Liver (tissue), 9 donors: ENCODE results near the gene RBPJ. TPM values are rescaled to one million over a fixed set of nuclear protein-coding genes. Genes with fewer than 3 reads are reported as not detected.

Experiments used
- DNase-seq: peaks from one replicate; pipeline ENCODE4 v3.0.0-alpha.2; 2017; ENCODE audit warnings: low spot score
- H3K27ac ChIP-seq, 2 donors: one replicate each; pipeline ENCODE4 v1.7.0; 2013; ENCODE audit warnings: inconsistent platforms in 2 of 2, low read length in 2 of 2, control low read depth in 1 of 2, low read depth in 1 of 2, mild to moderate bottlenecking in 1 of 2
- H3K27me3 ChIP-seq, 4 donors: one replicate each; pipeline versions ENCODE4 v1.6.1 to v1.7.0; 2013; ENCODE audit warnings: low read length in 3 of 4, inconsistent platforms in 1 of 4, mild to moderate bottlenecking in 1 of 4, moderate library complexity in 1 of 4; ENCODE audit not compliant: control insufficient read depth in 4 of 4, insufficient read depth in 4 of 4
- H3K36me3 ChIP-seq, 4 donors: one replicate each; pipeline versions ENCODE4 v1.6.1 to v1.7.0; 2013; ENCODE audit warnings: low read length in 3 of 4, mild to moderate bottlenecking in 3 of 4, low read depth in 1 of 4, moderate library complexity in 1 of 4; ENCODE audit not compliant: control insufficient read depth in 4 of 4, insufficient read depth in 3 of 4
- H3K4me1 ChIP-seq, 4 donors: one replicate each; pipeline versions ENCODE4 v1.6.1 to v1.7.0; 2013; ENCODE audit warnings: low read length in 3 of 4, mild to moderate bottlenecking in 3 of 4, moderate library complexity in 1 of 4; ENCODE audit not compliant: control insufficient read depth in 4 of 4, insufficient read depth in 4 of 4
- H3K4me3 ChIP-seq, 3 donors: one replicate each; pipeline versions ENCODE4 v1.6.1 to v1.7.0; 2013; ENCODE audit warnings: low read length in 3 of 3, control low read depth in 1 of 3, low read depth in 1 of 3, mild to moderate bottlenecking in 1 of 3
- H3K9ac ChIP-seq, 2 donors: one replicate each; pipeline ENCODE4 v1.7.0; 2013; ENCODE audit warnings: low read length in 2 of 2, mild to moderate bottlenecking in 2 of 2, moderate library complexity in 2 of 2, control low read depth in 1 of 2, low read depth in 1 of 2
- H3K9me3 ChIP-seq, 4 donors: one replicate each; pipeline versions ENCODE4 v1.6.1 to v1.7.0; 2013; ENCODE audit warnings: low read length in 3 of 4; ENCODE audit not compliant: control insufficient read depth in 4 of 4
- EGR1 ChIP-seq, 2 donors: IDR thresholded peaks; 2 replicates each; pipeline ENCODE4 v1.6.1; 2016 to 2018; ENCODE audit warnings: antibody characterized with exemption in 2 of 2, low read depth in 2 of 2
- FOXA1 ChIP-seq: IDR thresholded peaks from 2 replicates; pipeline ENCODE4 v1.6.1; 2016; ENCODE audit warnings: antibody characterized with exemption
- FOXA2 ChIP-seq: IDR thresholded peaks from 2 replicates; pipeline ENCODE4 v1.6.1; 2016; ENCODE audit warnings: antibody characterized with exemption
- GABPA ChIP-seq, 2 donors: IDR thresholded peaks in 1 of 2; conservative IDR thresholded peaks in 1 of 2; 2 replicates each; pipeline ENCODE4 v1.6.1; 2016; ENCODE audit warnings: antibody characterized with exemption in 2 of 2, mild to moderate bottlenecking in 1 of 2, moderate library complexity in 1 of 2
- HNF4A ChIP-seq, 2 donors: conservative IDR thresholded peaks; 2 replicates each; pipeline ENCODE4 v1.6.1; 2016; ENCODE audit warnings: antibody characterized with exemption in 2 of 2, mild to moderate bottlenecking in 2 of 2
- HNF4G ChIP-seq: IDR thresholded peaks from 2 replicates; pipeline ENCODE4 v1.6.1; 2016; ENCODE audit warnings: antibody characterized with exemption
- JUND ChIP-seq, 2 donors: IDR thresholded peaks; 2 replicates each; pipeline ENCODE4 v1.6.1; 2016; ENCODE audit warnings: antibody characterized with exemption in 2 of 2
- NR2F2 ChIP-seq: IDR thresholded peaks from 2 replicates; pipeline ENCODE4 v1.6.1; 2016; ENCODE audit warnings: antibody characterized with exemption
- RAD21 ChIP-seq, 2 donors: IDR thresholded peaks; 2 replicates each; pipeline ENCODE4 v1.6.1; 2016; ENCODE audit warnings: antibody characterized with exemption in 2 of 2, mild to moderate bottlenecking in 2 of 2
- RXRA ChIP-seq, 2 donors: IDR thresholded peaks; 2 replicates each; pipeline ENCODE4 v1.6.1; 2017 to 2018; ENCODE audit warnings: antibody characterized with exemption in 2 of 2, mild to moderate bottlenecking in 1 of 2
- SP1 ChIP-seq: IDR thresholded peaks from 2 replicates; pipeline ENCODE4 v1.6.1; 2018; ENCODE audit warnings: antibody characterized with exemption, mild to moderate bottlenecking
- TAF1 ChIP-seq: conservative IDR thresholded peaks from 2 replicates; pipeline ENCODE4 v1.6.1; 2016; ENCODE audit warnings: antibody characterized with exemption, mild to moderate bottlenecking
- YY1 ChIP-seq: IDR thresholded peaks from 2 replicates; pipeline ENCODE4 v1.6.1; 2016; ENCODE audit warnings: antibody characterized with exemption, mild to moderate bottlenecking
- WGBS: extraction: QIAGEN DNeasy Blood & Tissue Kit; methylation state at CpG from one replicate; pipeline ENCODE4 v1.1.7; 2013; 5-methylcytosine and 5-hydroxymethylcytosine counted together
- polyA plus RNA-seq, 2 donors: library from polyadenylated mRNA; stranded (reverse) in 1 of 2; unstranded in 1 of 2; fragments of 200-250 nt in 1 of 2; fragments of >200 nt in 1 of 2; fragmentation: Nextera tagmentation in 1 of 2; extraction: Ambion mirVana in 1 of 2; gene quantifications; one replicate each; pipeline versions ENCODE4 v1.2.1 to v1.2.3, GENCODE V29; 2013 to 2015
- total RNA-seq, 2 donors: library from RNA; depleted of rRNA; stranded (reverse); fragments of >200 nt; gene quantifications; one replicate each; pipeline ENCODE4 v1.2.3, GENCODE V29; 2014
- TF ChIP-seq, protein P1 (sequence below): fragments of 150-350 bp; IDR thresholded peaks from 2 replicates; pipeline ENCODE4 v1.5.1; 2017; ENCODE audit warnings: improper control_type of control experiment, low read depth, low read length; ENCODE audit not compliant: missing input control
- TF ChIP-seq, protein P2 (sequence below): IDR thresholded peaks from 2 replicates; pipeline ENCODE4 v1.6.1; 2016; ENCODE audit warnings: antibody characterized with exemption, mild to moderate bottlenecking
- TF ChIP-seq, protein P3 (sequence below): IDR thresholded peaks from 2 replicates; pipeline ENCODE4 v1.6.1; 2016; ENCODE audit warnings: antibody characterized with exemption
- TF ChIP-seq, protein P4 (sequence below): IDR thresholded peaks from 2 replicates; pipeline ENCODE4 v1.6.1; 2016; ENCODE audit warnings: antibody characterized with exemption
- TF ChIP-seq, protein P5 (sequence below): IDR thresholded peaks from 2 replicates; pipeline ENCODE4 v1.6.1; 2016; ENCODE audit warnings: antibody characterized with exemption
- donor health status: healthy.
- donor health status: healthy.
- donor health status: healthy.
- donor health status: healthy.
- donor health status: healthy.

RBPJ gene
- total and polyA plus RNA-seq, 4 donors, result 8.0 to 32.2 (median 22.9) TPM

DNA sequence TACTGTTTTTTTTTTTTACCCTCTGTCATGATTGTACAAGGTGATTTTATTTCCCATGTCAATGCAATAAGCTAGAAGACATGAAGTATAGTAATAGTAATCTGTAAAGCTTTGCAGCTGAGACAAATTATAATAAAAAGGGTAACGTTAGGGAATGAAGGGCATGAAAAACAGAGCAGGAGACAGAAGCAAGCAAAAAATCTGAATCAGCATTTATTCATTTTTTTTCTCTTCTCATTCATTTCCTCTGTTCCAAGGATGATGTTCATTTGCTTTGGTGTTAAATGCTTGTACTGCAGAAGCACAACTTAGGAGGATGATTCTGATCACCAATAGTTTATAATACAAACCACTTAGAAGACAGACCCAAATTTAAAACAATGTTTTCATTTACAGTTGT is 105.1 kb downstream of the RBPJ start:
- Histone ChIP-seq H3K9ac (no peak overlapping the region), H3K9me3 (no peaks in the 10 kb centered on the region), H3K27me3 (no peaks in the 10 kb centered on the region), H3K36me3 (peaks cover 5 to 26% (median 20%) of the 10 kb centered on the region in 4 donors), H3K27ac (no peak overlapping the region), H3K4me1 (no peaks in the 10 kb centered on the region), H3K4me3 (no peak overlapping the region)
- WGBS, result 89% methylated on average over 1 of the region's 1 CpG
- DNase-seq, result no peak
- TF ChIP-seq HNF4A (conservative IDR thresholded peaks at IDR 0.05), result no peak
- TF ChIP-seq, protein P1, sequence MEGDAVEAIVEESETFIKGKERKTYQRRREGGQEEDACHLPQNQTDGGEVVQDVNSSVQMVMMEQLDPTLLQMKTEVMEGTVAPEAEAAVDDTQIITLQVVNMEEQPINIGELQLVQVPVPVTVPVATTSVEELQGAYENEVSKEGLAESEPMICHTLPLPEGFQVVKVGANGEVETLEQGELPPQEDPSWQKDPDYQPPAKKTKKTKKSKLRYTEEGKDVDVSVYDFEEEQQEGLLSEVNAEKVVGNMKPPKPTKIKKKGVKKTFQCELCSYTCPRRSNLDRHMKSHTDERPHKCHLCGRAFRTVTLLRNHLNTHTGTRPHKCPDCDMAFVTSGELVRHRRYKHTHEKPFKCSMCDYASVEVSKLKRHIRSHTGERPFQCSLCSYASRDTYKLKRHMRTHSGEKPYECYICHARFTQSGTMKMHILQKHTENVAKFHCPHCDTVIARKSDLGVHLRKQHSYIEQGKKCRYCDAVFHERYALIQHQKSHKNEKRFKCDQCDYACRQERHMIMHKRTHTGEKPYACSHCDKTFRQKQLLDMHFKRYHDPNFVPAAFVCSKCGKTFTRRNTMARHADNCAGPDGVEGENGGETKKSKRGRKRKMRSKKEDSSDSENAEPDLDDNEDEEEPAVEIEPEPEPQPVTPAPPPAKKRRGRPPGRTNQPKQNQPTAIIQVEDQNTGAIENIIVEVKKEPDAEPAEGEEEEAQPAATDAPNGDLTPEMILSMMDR, result no peak
- TF ChIP-seq EGR1 (IDR thresholded peaks at IDR 0.05; ENCODE audit: low read depth in 2 of 2), result no peak
- TF ChIP-seq JUND (IDR thresholded peaks at IDR 0.05), result no peak
- no peak for TF ChIP-seq NR2F2
- no peak for TF ChIP-seq GABPA (IDR thresholded peaks at IDR 0.05 in 1 of 2, conservative IDR thresholded peaks at IDR 0.05 in 1 of 2)
- TF ChIP-seq TAF1, result no peak
- no peak for TF ChIP-seq HNF4G
- TF ChIP-seq, protein P2, sequence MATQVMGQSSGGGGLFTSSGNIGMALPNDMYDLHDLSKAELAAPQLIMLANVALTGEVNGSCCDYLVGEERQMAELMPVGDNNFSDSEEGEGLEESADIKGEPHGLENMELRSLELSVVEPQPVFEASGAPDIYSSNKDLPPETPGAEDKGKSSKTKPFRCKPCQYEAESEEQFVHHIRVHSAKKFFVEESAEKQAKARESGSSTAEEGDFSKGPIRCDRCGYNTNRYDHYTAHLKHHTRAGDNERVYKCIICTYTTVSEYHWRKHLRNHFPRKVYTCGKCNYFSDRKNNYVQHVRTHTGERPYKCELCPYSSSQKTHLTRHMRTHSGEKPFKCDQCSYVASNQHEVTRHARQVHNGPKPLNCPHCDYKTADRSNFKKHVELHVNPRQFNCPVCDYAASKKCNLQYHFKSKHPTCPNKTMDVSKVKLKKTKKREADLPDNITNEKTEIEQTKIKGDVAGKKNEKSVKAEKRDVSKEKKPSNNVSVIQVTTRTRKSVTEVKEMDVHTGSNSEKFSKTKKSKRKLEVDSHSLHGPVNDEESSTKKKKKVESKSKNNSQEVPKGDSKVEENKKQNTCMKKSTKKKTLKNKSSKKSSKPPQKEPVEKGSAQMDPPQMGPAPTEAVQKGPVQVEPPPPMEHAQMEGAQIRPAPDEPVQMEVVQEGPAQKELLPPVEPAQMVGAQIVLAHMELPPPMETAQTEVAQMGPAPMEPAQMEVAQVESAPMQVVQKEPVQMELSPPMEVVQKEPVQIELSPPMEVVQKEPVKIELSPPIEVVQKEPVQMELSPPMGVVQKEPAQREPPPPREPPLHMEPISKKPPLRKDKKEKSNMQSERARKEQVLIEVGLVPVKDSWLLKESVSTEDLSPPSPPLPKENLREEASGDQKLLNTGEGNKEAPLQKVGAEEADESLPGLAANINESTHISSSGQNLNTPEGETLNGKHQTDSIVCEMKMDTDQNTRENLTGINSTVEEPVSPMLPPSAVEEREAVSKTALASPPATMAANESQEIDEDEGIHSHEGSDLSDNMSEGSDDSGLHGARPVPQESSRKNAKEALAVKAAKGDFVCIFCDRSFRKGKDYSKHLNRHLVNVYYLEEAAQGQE, result no peak
- TF ChIP-seq, protein P3, sequence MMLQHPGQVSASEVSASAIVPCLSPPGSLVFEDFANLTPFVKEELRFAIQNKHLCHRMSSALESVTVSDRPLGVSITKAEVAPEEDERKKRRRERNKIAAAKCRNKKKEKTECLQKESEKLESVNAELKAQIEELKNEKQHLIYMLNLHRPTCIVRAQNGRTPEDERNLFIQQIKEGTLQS, result no peak
- TF ChIP-seq, protein P4, sequence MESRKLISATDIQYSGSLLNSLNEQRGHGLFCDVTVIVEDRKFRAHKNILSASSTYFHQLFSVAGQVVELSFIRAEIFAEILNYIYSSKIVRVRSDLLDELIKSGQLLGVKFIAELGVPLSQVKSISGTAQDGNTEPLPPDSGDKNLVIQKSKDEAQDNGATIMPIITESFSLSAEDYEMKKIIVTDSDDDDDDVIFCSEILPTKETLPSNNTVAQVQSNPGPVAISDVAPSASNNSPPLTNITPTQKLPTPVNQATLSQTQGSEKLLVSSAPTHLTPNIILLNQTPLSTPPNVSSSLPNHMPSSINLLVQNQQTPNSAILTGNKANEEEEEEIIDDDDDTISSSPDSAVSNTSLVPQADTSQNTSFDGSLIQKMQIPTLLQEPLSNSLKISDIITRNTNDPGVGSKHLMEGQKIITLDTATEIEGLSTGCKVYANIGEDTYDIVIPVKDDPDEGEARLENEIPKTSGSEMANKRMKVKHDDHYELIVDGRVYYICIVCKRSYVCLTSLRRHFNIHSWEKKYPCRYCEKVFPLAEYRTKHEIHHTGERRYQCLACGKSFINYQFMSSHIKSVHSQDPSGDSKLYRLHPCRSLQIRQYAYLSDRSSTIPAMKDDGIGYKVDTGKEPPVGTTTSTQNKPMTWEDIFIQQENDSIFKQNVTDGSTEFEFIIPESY, result no peak
- TF ChIP-seq RAD21 (IDR thresholded peaks at IDR 0.05), result no peak
- no peak for TF ChIP-seq SP1
- TF ChIP-seq FOXA1, result no peak
- TF ChIP-seq RXRA (IDR thresholded peaks at IDR 0.05), result no peak
- TF ChIP-seq, protein P5, sequence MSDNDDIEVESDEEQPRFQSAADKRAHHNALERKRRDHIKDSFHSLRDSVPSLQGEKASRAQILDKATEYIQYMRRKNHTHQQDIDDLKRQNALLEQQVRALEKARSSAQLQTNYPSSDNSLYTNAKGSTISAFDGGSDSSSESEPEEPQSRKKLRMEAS, result no peak
- TF ChIP-seq YY1, result no peak
- TF ChIP-seq FOXA2, result no peak
